A549 (cell line): ENCODE measurements around the gene NPW. TPM values are rescaled to one million over a fixed set of nuclear protein-coding genes. Genes with fewer than 3 reads are reported as not detected.

Source experiments
- ATAC-seq, 2 experiments: fragments of 200-7000 bp in 1 of 2; fragments of >200 bp in 1 of 2; cut with Nextera tagmentation in 1 of 2; cut with Tn5 transposase in 1 of 2; 3 replicates each; pipeline versions ENCODE4 v1.8.0 to v1.9.1; 2018 to 2020; ENCODE audit warnings: mild to moderate bottlenecking in 1 of 2, moderate library complexity in 1 of 2
- CTCF ChIA-PET: fragments of 300-600 bp; sonication (Branson Sonifier 250); formaldehyde crosslinking; extraction: SDS; loops from one replicate; lab custom pipeline; 2021; ENCODE audit warnings: antibody characterized with exemption, inconsistent platforms; lab: Yijun Ruan, JAX
- POLR2A ChIA-PET: fragments of 350-600 bp; formaldehyde crosslinking; extraction: SDS; loops from one replicate; lab custom pipeline; 2021; ENCODE audit warnings: antibody characterized with exemption, inconsistent platforms; lab: Yijun Ruan, JAX
- DNase-seq, 2 experiments: peaks; one replicate each; pipeline versions ENCODE4 v3.0.0 to v3.0.0-alpha.2; 2011 to 2016; ENCODE audit warnings: low read depth in 1 of 2, low spot score in 1 of 2
- FAIRE-seq: peaks from 2 replicates; lab custom pipeline; 2011; peaks lifted over from hg19 to GRCh38; lab: Jason Lieb, UNC
- H3K27ac ChIP-seq, 2 experiments: fragments of >200 bp; sonication (Bioruptor Twin); formaldehyde crosslinking; 3 replicates each; pipeline ENCODE4 v1.5.1; 2016 to 2017
- H3K4me1 ChIP-seq: fragments of >200 bp; sonication (Bioruptor Twin); formaldehyde crosslinking; 3 replicates; pipeline ENCODE4 v1.6.1; 2016
- H3K4me2 ChIP-seq: fragments of >200 bp; sonication (Bioruptor Twin); formaldehyde crosslinking; 3 replicates; pipeline ENCODE4 v1.6.1; 2016
- H3K4me3 ChIP-seq: fragments of >200 bp; sonication (Bioruptor Twin); formaldehyde crosslinking; 3 replicates; pipeline ENCODE4 v1.5.1; 2016
- H3K9me3 ChIP-seq: fragments of >200 bp; sonication (Bioruptor Twin); formaldehyde crosslinking; 3 replicates; pipeline ENCODE4 v1.6.1; 2016
- ATOH8 ChIP-seq: fragments of 250-450 bp; sonication (Bioruptor Pico); IDR thresholded peaks from 2 replicates; pipeline ENCODE4 v1.5.0; 2020; ENCODE audit warnings: low read depth, mild to moderate bottlenecking, moderate library complexity
- CEBPB ChIP-seq, 2 experiments: fragments of >200 bp in 1 of 2; sonication (Bioruptor Twin) in 1 of 2; formaldehyde crosslinking in 1 of 2; IDR thresholded peaks; 2 replicates each; pipeline ENCODE4 v1.6.1; 2012 to 2016
- CHD2 ChIP-seq: fragments of 150-350 bp; IDR thresholded peaks from 2 replicates; pipeline ENCODE4 v1.6.1; 2014; ENCODE audit warnings: low read length; ENCODE audit not compliant: partially characterized antibody
- CHD4 ChIP-seq: fragments of 200-600 bp; sonication (generic); IDR thresholded peaks from 2 replicates; pipeline ENCODE4 v1.6.1; 2016; ENCODE audit warnings: antibody characterized with exemption, mild to moderate bottlenecking, borderline replicate concordance
- CTCF ChIP-seq: fragments of >200 bp; sonication (Bioruptor Twin); formaldehyde crosslinking; IDR thresholded peaks from 3 replicates; pipeline ENCODE4 v1.5.1; 2016
- E2F6 ChIP-seq: IDR thresholded peaks from 2 replicates; pipeline ENCODE4 v1.6.1; 2012; ENCODE audit warnings: low read depth, borderline replicate concordance
- HMGXB4 ChIP-seq: fragments of 250-450 bp; sonication (Bioruptor Pico); IDR thresholded peaks from 2 replicates; pipeline ENCODE4 v1.5.0; 2021; ENCODE audit warnings: mild to moderate bottlenecking, moderate library complexity, borderline replicate concordance
- HOXB13 ChIP-seq: fragments of 250-450 bp; sonication (Bioruptor Pico); IDR thresholded peaks from 2 replicates; pipeline ENCODE4 v1.5.0; 2020; ENCODE audit warnings: low read depth, mild to moderate bottlenecking, moderate library complexity
- KDM5A ChIP-seq: fragments of 200-600 bp; sonication (generic); IDR thresholded peaks from 2 replicates; pipeline ENCODE4 v1.6.1; 2016; ENCODE audit warnings: antibody characterized with exemption, mild to moderate bottlenecking
- MAX ChIP-seq: IDR thresholded peaks from 2 replicates; pipeline ENCODE4 v1.6.1; 2012
- NFE2L2 ChIP-seq: fragments of 150-350 bp; conservative IDR thresholded peaks from 2 replicates; pipeline ENCODE4 v1.6.1; 2014; ENCODE audit warnings: low read length
- PBX3 ChIP-seq: IDR thresholded peaks from 2 replicates; pipeline ENCODE4 v1.6.1; 2012
- POLR2AphosphoS2 ChIP-seq: conservative IDR thresholded peaks from 2 replicates; pipeline ENCODE4 v1.6.1; 2012; ENCODE audit warnings: low read length, improper control_type of control experiment, inconsistent platforms
- RFX5 ChIP-seq: fragments of 450-650 bp; IDR thresholded peaks from 2 replicates; pipeline ENCODE4 v1.7.1; 2014; ENCODE audit warnings: antibody characterized with exemption, mild to moderate bottlenecking, moderate library complexity
- TP53 ChIP-seq: fragments of 250-450 bp; sonication (Bioruptor Pico); IDR thresholded peaks from 2 replicates; pipeline ENCODE4 v1.5.0; 2021; ENCODE audit warnings: mild to moderate bottlenecking, moderate library complexity
- ZC3H11A ChIP-seq: fragments of 450-650 bp; IDR thresholded peaks from 2 replicates; pipeline ENCODE4 v1.6.1; 2014; ENCODE audit warnings: antibody characterized with exemption, mild to moderate bottlenecking
- WGBS: methylation state at CpG from one replicate; pipeline ENCODE4 v1.1.6; 2017; ENCODE audit errors: missing lambda C conversion rate; 5-methylcytosine and 5-hydroxymethylcytosine counted together
- polyA plus RNA-seq, 4 experiments: library from polyadenylated mRNA; depleted of rRNA in 3 of 4; stranded (reverse); fragments of >200 nt; fragmentation: RNase III in 1 of 4; extraction: RNeasy Plus Mini Kit Qiagen cat#74134 plus additional on column Dnase treatment in 1 of 4; gene quantifications; 2 replicates in 3 of 4; 3 replicates in 1 of 4; pipeline ENCODE4 v1.2.3, GENCODE V29; 2011 to 2017

NPW gene
- polyA plus RNA-seq, 2 of the 4 experiments (the other 2 are of a cell fraction), result 0.26 to 1.0 TPM

GRCh38 chr16:2008009-2008526, 11.5 kb upstream of the NPW start:
- CTCF ChIA-PET, result interaction anchor here (1.3 to 11.3 kb wide), 7 partner anchors 14 to 139 kb away, joined by 3 to 196 read pairs (median 4); partner anchors contain the start of genes GFER, NOXO1 and SYNGR3
- POLR2A ChIA-PET, result interaction anchor here (0.7 to 1.4 kb wide), 3 partner anchors 24 to 147 kb away, joined by 3 to 4 read pairs (median 4); partner anchors contain the start of genes GFER, RPS2 and TRAF7
- H3K9me3 ChIP-seq, result no peaks in the 10 kb centered on the region
- no peak for FAIRE-seq
- no peak for ATAC-seq
- peak overlapping the region; percentile 95 to 98 for H3K27ac ChIP-seq
- H3K4me1 ChIP-seq, result peaks cover 55% of the 10 kb centered on the region
- no peak for TF ChIP-seq HOXB13 (CRISPR knock-in tag)
- TF ChIP-seq PBX3, result no peak
- TF ChIP-seq NFE2L2, result no peak
- TF ChIP-seq POLR2AphosphoS2, result no peak
- WGBS, result 53% methylated on average over 15 of the region's 15 CpGs
- peak overlapping the region; percentile 94 for H3K4me3 ChIP-seq
- DNase-seq, result no peak
- peak overlapping the region; percentile 91 for H3K4me2 ChIP-seq

GRCh38 chr16:2008631-2009163, 10.9 kb upstream of the NPW start:
- TF ChIP-seq TP53 (CRISPR knock-in tag) (0 out of 2 replicates have a peak, but pooled peaks have one; percentile 33), ATOH8 (no peak), CTCF (no peak), MAX (peak; percentile 69), HMGXB4 (no peak), CEBPB (IDR thresholded peaks at IDR 0.05) (0 out of 4 replicates have a peak, but pooled peaks of 1 of the 2 experiments have one; percentile 25), ZC3H11A (no peak), KDM5A (no peak), CHD4 (no peak), E2F6 (peak; percentile 95), RFX5 (no peak), CHD2 (no peak)
- 3% methylated on average over 19 of the region's 23 CpGs for WGBS
- Histone ChIP-seq H3K4me2 (peak overlapping the region; percentile 91), H3K4me1 (peaks cover 52% of the 10 kb centered on the region), H3K9me3 (no peaks in the 10 kb centered on the region), H3K4me3 (peak overlapping the region; percentile 94), H3K27ac (peak overlapping the region; percentile 95 to 98)
- no peak for DNase-seq
- FAIRE-seq, result no peak
- ChIA-PET POLR2A (interaction anchor here (0.7 to 1.4 kb wide), 3 partner anchors 25 to 146 kb away, joined by 3 to 4 read pairs (median 4); partner anchors contain the start of genes GFER, RPS2 and TRAF7), CTCF (interaction anchor here (0.9 to 11.3 kb wide), 7 partner anchors 14 to 138 kb away, joined by 3 to 196 read pairs (median 4); partner anchors contain the start of genes GFER, NOXO1 and SYNGR3)
- ATAC-seq, result no peak
